Daoy (cell line): ENCODE measurements around the gene PSMD2. TPM values are rescaled to one million over a fixed set of nuclear protein-coding genes. Genes with fewer than 3 reads are reported as not detected.

ENCODE experiments used
- DNase-seq: peaks from one replicate; pipeline ENCODE4 v3.0.0-alpha.2; 2015; ENCODE audit warnings: low read depth
- total RNA-seq: library from RNA; depleted of rRNA; stranded (reverse); fragments of >200 nt; shearing (Covaris generic); gene quantifications from 2 replicates; pipeline ENCODE4 v1.2.3, GENCODE V29; 2014; rRNA removed

The PSMD2 gene
- total RNA-seq, 1 experiment from 2014 or later, result 1,516 TPM

- DNase-seq, result no peak
These were observed 56.4 kb downstream of the PSMD2 start for GRCh38 chr3:184355261-184356040.

GRCh38 chr3:184357248-184358123, 58.4 kb downstream of the PSMD2 start:
- no peak for DNase-seq

GRCh38 chr3:184358124-184358767, 59.2 kb downstream of the PSMD2 start:
- no peak for DNase-seq

Other genes starting within 250 kb of the PSMD2 start
- gene HTR3C, start 246.2 kb upstream of the PSMD2 start, total RNA-seq, result not detected in 2 replicates
- gene HTR3E, start 202.2 kb upstream of the PSMD2 start, total RNA-seq, result not detected in 2 replicates
- 53.5 and 57.9 TPM in 2 replicates for gene EIF2B5, start 163.9 kb upstream of the PSMD2 start, total RNA-seq
- gene DVL3, start 143.9 kb upstream of the PSMD2 start, total RNA-seq, result 28.1 and 28.3 TPM in 2 replicates
- 397 and 510 TPM in 2 replicates for gene AP2M1, start 124.4 kb upstream of the PSMD2 start, total RNA-seq
- gene ABCF3, start 113.0 kb upstream of the PSMD2 start, total RNA-seq, result 26.9 and 28.1 TPM in 2 replicates
- not detected in 2 replicates for gene VWA5B2, start 69.7 kb upstream of the PSMD2 start, total RNA-seq
- gene ALG3, start 50.3 kb upstream of the PSMD2 start, total RNA-seq, result 50.8 and 60.0 TPM in 2 replicates
- 15.7 and 21.5 TPM in 2 replicates for gene EEF1AKMT4, start 49.6 kb upstream of the PSMD2 start, total RNA-seq
- gene CAMK2N2, start 37.7 kb upstream of the PSMD2 start, total RNA-seq, result 0.11 and 0.95 TPM in 2 replicates
- not detected in 2 replicates for gene ECE2, start 23.2 kb upstream of the PSMD2 start, total RNA-seq
- 320 and 355 TPM in 2 replicates for gene EIF4G1, start 15.4 kb downstream of the PSMD2 start, total RNA-seq
- 23.7 and 28.0 TPM in 2 replicates for gene FAM131A, start 38.4 kb downstream of the PSMD2 start, total RNA-seq
- 3.5 and 4.7 TPM in 2 replicates for gene CLCN2, start 62.4 kb downstream of the PSMD2 start, total RNA-seq
- gene POLR2H, start 62.5 kb downstream of the PSMD2 start, total RNA-seq, result 265 and 371 TPM in 2 replicates
- not detected in 2 replicates for gene THPO, start 79.0 kb downstream of the PSMD2 start, total RNA-seq
- 0.11 and 1.6 TPM in 2 replicates for gene CHRD, start 80.8 kb downstream of the PSMD2 start, total RNA-seq